Esophagus muscularis mucosa (tissue), 4 donors: ENCODE data around the gene KCNJ16. TPM values are rescaled to one million over a fixed set of nuclear protein-coding genes. Genes with fewer than 3 reads are reported as not detected.

ENCODE experiments used
- DNase-seq: peaks from one replicate; pipeline ENCODE4 v3.0.0-alpha.2; 2017; ENCODE audit errors: extremely low spot score
- H3K27ac ChIP-seq, 4 donors: fragments of 200-600 bp; sonication (generic); replicated peaks in 1 of 4; 1 replicate in 3 of 4; 2 replicates in 1 of 4; pipeline ENCODE4 v1.5.1; 2016 to 2019; ENCODE audit warnings: mild to moderate bottlenecking in 1 of 4
- H3K27me3 ChIP-seq, 4 donors: fragments of 200-600 bp; sonication (generic); one replicate each; pipeline versions ENCODE4 v1.5.1 to v1.6.0; 2016 to 2019
- H3K36me3 ChIP-seq, 4 donors: fragments of 200-600 bp; sonication (generic); one replicate each; pipeline ENCODE4 v1.5.1; 2016 to 2019
- H3K4me1 ChIP-seq, 4 donors: fragments of 200-600 bp; sonication (generic); one replicate each; pipeline ENCODE4 v1.5.1; 2016 to 2019
- H3K4me3 ChIP-seq, 4 donors: fragments of 200-600 bp; sonication (generic); 1 replicate in 2 of 4; 2 replicates in 2 of 4; pipeline ENCODE4 v1.5.1; 2016 to 2019; ENCODE audit warnings: mild to moderate bottlenecking in 4 of 4, moderate library complexity in 1 of 4
- H3K9me3 ChIP-seq, 4 donors: fragments of 200-600 bp; sonication (generic); 1 replicate in 3 of 4; 2 replicates in 1 of 4; pipeline ENCODE4 v1.5.1; 2016 to 2019
- EP300 ChIP-seq: sonication (generic); formaldehyde crosslinking; IDR thresholded peaks from one replicate; pipeline ENCODE4 v1.6.1; 2017; ENCODE audit warnings: antibody characterized with exemption
- POLR2A ChIP-seq: fragments of 450-650 bp; IDR thresholded peaks from one replicate; pipeline ENCODE4 v1.6.1; 2017; ENCODE audit warnings: antibody characterized with exemption, moderate library complexity, mild to moderate bottlenecking, low read depth
- POLR2AphosphoS5 ChIP-seq, 2 donors: sonication (generic); formaldehyde crosslinking; IDR thresholded peaks; one replicate each; pipeline ENCODE4 v1.6.1; 2017; ENCODE audit warnings: antibody characterized with exemption in 2 of 2
- WGBS: methylation state at CpG from one replicate; pipeline ENCODE4 v1.1.5; 2018; 5-methylcytosine and 5-hydroxymethylcytosine counted together
- intact Hi-C: fragments of 100-400 bp; cut with DNase I; formaldehyde crosslinking; loops from one replicate; pipeline ENCODE4 v1.15.1; 2023
- total RNA-seq, 4 donors: library from RNA; depleted of rRNA; stranded (reverse); fragments of >200 nt; gene quantifications; one replicate each; pipeline versions ENCODE4 v1.1.0 to v1.2.1, GENCODE V29; 2016
- TF ChIP-seq, protein P1 (sequence below), 3 experiments: fragments of 200-600 bp in 2 of 3; fragments of 450-650 bp in 1 of 3; sonication (generic) in 2 of 3; IDR thresholded peaks; one replicate each; pipeline ENCODE4 v1.5.1; 2017 to 2019; ENCODE audit warnings: antibody characterized with exemption in 3 of 3, mild to moderate bottlenecking in 2 of 3, moderate library complexity in 1 of 3

KCNJ16 gene
- total RNA-seq, 4 donors from 2014 or later, result 0.78 to 0.86 (median 0.83) TPM; not detected in 1

GRCh38 chr17:70076831-70077230 is 1.8 kb downstream of the KCNJ16 start:
- intact Hi-C loops, result no loop called here
- Histone ChIP-seq H3K27me3 (no peaks in the 10 kb centered on the region), H3K27ac (no peak overlapping the region), H3K4me3 (no peak overlapping the region), H3K4me1 (peaks cover 0 to 23% (median 19%) of the 10 kb centered on the region in 4 donors), H3K36me3 (no peaks in the 10 kb centered on the region), H3K9me3 (no peaks in the 10 kb centered on the region)
- WGBS, result 64% methylated on average over 3 of the region's 3 CpGs
- TF ChIP-seq POLR2AphosphoS5 (IDR thresholded peaks at IDR 0.05) (no peak), EP300 (no peak), POLR2A (no peak)
- TF ChIP-seq, protein P1, sequence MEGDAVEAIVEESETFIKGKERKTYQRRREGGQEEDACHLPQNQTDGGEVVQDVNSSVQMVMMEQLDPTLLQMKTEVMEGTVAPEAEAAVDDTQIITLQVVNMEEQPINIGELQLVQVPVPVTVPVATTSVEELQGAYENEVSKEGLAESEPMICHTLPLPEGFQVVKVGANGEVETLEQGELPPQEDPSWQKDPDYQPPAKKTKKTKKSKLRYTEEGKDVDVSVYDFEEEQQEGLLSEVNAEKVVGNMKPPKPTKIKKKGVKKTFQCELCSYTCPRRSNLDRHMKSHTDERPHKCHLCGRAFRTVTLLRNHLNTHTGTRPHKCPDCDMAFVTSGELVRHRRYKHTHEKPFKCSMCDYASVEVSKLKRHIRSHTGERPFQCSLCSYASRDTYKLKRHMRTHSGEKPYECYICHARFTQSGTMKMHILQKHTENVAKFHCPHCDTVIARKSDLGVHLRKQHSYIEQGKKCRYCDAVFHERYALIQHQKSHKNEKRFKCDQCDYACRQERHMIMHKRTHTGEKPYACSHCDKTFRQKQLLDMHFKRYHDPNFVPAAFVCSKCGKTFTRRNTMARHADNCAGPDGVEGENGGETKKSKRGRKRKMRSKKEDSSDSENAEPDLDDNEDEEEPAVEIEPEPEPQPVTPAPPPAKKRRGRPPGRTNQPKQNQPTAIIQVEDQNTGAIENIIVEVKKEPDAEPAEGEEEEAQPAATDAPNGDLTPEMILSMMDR (IDR thresholded peaks at IDR 0.05), result no peak
- DNase-seq, result no peak

DNA sequence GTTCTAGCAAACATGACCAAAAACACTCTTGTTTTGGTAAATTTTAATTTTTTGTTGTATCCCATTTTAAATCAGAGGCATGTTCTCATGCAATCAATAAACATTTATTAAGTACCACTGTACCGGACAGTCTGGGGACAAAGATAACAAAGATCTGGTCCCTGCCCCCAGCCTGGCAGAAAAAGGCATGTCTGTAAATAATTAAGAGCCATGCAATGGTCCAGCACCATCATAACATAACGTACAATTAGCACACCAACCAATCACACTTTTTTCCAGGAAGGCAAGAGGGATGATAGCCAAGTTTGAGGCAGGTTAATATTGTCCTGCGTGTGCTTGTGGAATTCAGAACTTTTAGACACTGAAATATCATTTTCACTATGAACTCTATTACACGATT is 3.5 kb downstream of the KCNJ16 start:
- intact Hi-C loops, result no loop called here

GRCh38 chr17:70078994-70079531 is 4.0 kb downstream of the KCNJ16 start:
- Histone ChIP-seq H3K9me3 (no peaks in the 10 kb centered on the region), H3K27ac (no peak overlapping the region), H3K4me1 (peaks cover 0 to 23% (median 19%) of the 10 kb centered on the region in 4 donors), H3K27me3 (no peaks in the 10 kb centered on the region), H3K36me3 (no peaks in the 10 kb centered on the region), H3K4me3 (no peak overlapping the region)
- TF ChIP-seq, protein P1 (IDR thresholded peaks at IDR 0.05), result no peak
- no peak for TF ChIP-seq EP300
- intact Hi-C loops, result no loop called here
- WGBS, result 91% methylated on average over 3 of the region's 3 CpGs
- no peak for DNase-seq

More for the DNA sequence above, 3.5 kb downstream of the KCNJ16 start:
- DNase-seq, result no peak
- no peaks in the 10 kb centered on the region for H3K36me3 ChIP-seq
- no peaks in the 10 kb centered on the region for H3K9me3 ChIP-seq
- WGBS, result 46% methylated on average over 4 of the region's 4 CpGs
- no peaks in the 10 kb centered on the region for H3K27me3 ChIP-seq
- TF ChIP-seq, protein P1 (IDR thresholded peaks at IDR 0.05), result no peak
- TF ChIP-seq POLR2AphosphoS5 (IDR thresholded peaks at IDR 0.05) (no peak), POLR2A (no peak), EP300 (no peak)
- H3K27ac ChIP-seq, result no peak overlapping the region
- H3K4me1 ChIP-seq, result peaks cover 0 to 23% (median 19%) of the 10 kb centered on the region in 4 donors
- no peak overlapping the region for H3K4me3 ChIP-seq

- WGBS, result 66% methylated on average over 7 of the region's 7 CpGs
These were observed 5.7 kb downstream of the KCNJ16 start for GRCh38 chr17:70080541-70081347.

More at GRCh38 chr17:70080541-70081347, 5.7 kb downstream of the KCNJ16 start:
- Histone ChIP-seq H3K4me3 (no peak overlapping the region), H3K9me3 (no peaks in the 10 kb centered on the region), H3K4me1 (peaks cover 0 to 23% (median 19%) of the 10 kb centered on the region in 4 donors), H3K27ac (peak overlapping the region; percentile 15 to 61 (median 40)), H3K36me3 (no peaks in the 10 kb centered on the region), H3K27me3 (no peaks in the 10 kb centered on the region)
- DNase-seq, result no peak
- intact Hi-C loops, result no loop called here
- TF ChIP-seq, protein P1 (IDR thresholded peaks at IDR 0.05), result no peak
- TF ChIP-seq EP300 (no peak), POLR2AphosphoS5 (IDR thresholded peaks at IDR 0.05) (peak in 1 of 2 donors; percentile 27), POLR2A (no peak)
